Nephron (organoid): ENCODE data around the gene ATRNL1.

Experiments
- H3K27ac Mint-ChIP-seq, 3 experiments: 2 replicates each; pipeline ENCODE4 v1.8.0; 2020; ENCODE audit warnings: mixed read lengths in 3 of 3, mild to moderate bottlenecking in 2 of 3, moderate library complexity in 1 of 3
- H3K27me3 Mint-ChIP-seq: 2 replicates; pipeline ENCODE4 v1.8.0; 2021; ENCODE audit warnings: low read depth, mild to moderate bottlenecking, moderate library complexity, mixed read lengths
- H3K36me3 Mint-ChIP-seq: 2 replicates; pipeline ENCODE4 v1.8.0; 2020; ENCODE audit warnings: low read depth, mixed read lengths
- H3K4me1 Mint-ChIP-seq: 2 replicates; pipeline ENCODE4 v1.8.0; 2020; ENCODE audit warnings: mixed read lengths
- H3K4me3 Mint-ChIP-seq, 3 experiments: 2 replicates each; pipeline ENCODE4 v1.8.0; 2020; ENCODE audit warnings: mild to moderate bottlenecking in 3 of 3, mixed read lengths in 3 of 3, moderate library complexity in 2 of 3
- H3K9me3 Mint-ChIP-seq: 2 replicates; pipeline ENCODE4 v1.8.0; 2020; ENCODE audit warnings: mixed read lengths
- TF ChIP-seq, protein P1 (sequence below), 3 experiments: fragments of 200-600 bp; sonication (generic); IDR thresholded peaks; one replicate each; pipeline ENCODE4 v1.5.0; 2021; ENCODE audit warnings: antibody characterized with exemption in 3 of 3; ENCODE audit not compliant: unreplicated experiment in 3 of 3

ATRNL1 gene

DNA sequence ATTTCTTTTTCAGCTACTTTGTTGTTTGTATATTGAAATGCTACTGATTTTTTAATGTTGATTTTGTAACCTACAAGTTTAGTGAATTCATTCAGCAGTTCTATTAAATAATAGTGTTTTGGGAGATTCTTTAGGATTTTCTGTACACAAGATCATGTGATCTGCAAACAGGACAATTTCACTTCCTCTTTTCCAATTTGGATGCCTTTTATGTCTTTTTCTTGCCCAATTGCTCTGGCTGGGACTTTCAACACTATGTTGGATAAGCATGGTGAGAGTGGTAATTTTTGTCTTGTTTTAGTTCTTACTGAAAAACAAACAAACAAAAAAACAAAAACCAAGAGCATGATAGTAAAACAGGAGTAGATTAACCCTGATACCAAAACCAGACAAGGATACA is 316.2 kb downstream of the ATRNL1 start:
- Mint-ChIP-seq H3K4me3 (no peak overlapping the region), H3K27me3 (no peaks in the 10 kb centered on the region), H3K4me1 (no peaks in the 10 kb centered on the region), H3K27ac (no peak overlapping the region), H3K36me3 (peaks cover 19% of the 10 kb centered on the region), H3K9me3 (peaks cover 26% of the 10 kb centered on the region)
- TF ChIP-seq, protein P1, sequence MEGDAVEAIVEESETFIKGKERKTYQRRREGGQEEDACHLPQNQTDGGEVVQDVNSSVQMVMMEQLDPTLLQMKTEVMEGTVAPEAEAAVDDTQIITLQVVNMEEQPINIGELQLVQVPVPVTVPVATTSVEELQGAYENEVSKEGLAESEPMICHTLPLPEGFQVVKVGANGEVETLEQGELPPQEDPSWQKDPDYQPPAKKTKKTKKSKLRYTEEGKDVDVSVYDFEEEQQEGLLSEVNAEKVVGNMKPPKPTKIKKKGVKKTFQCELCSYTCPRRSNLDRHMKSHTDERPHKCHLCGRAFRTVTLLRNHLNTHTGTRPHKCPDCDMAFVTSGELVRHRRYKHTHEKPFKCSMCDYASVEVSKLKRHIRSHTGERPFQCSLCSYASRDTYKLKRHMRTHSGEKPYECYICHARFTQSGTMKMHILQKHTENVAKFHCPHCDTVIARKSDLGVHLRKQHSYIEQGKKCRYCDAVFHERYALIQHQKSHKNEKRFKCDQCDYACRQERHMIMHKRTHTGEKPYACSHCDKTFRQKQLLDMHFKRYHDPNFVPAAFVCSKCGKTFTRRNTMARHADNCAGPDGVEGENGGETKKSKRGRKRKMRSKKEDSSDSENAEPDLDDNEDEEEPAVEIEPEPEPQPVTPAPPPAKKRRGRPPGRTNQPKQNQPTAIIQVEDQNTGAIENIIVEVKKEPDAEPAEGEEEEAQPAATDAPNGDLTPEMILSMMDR (IDR thresholded peaks at IDR 0.05; ENCODE audit: unreplicated experiment in 3 of 3) = no peak

DNA sequence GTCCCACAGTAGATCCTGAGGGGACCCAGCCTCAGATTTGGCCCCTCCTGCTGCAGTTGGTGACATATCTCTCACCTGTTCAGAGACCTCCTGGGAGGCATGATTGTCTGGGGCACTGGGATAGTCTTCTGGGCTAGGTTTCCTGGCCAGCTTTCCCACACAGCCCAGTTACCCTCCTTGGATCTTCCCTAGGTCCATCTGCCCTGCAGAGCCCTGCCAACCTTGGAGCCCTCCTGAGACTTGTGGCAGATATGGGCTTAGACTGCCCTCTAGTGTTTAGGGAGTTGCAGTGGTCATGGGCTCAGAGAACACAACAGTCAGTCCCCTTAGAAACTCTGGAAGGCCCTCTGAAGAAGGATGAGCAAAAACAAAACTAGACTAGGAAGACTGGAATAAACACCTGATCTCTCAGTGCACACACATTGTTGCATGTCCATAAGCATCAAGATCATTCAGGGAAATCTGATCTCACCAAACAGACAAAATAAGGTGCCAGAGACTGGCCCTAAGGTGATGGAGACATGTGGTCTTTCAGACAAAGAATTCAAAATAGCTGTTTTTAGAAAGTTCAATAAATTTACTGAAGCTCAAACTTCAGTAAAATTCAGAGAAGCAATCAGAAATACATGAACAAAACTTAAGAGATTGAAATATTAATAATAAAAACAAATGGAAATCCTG is 324.6 kb downstream of the ATRNL1 start:
- H3K4me3 Mint-ChIP-seq = no peak overlapping the region
- no peak overlapping the region for H3K27ac Mint-ChIP-seq
- peaks cover 14% of the 10 kb centered on the region for H3K36me3 Mint-ChIP-seq
- H3K27me3 Mint-ChIP-seq = no peaks in the 10 kb centered on the region
- H3K9me3 Mint-ChIP-seq = peaks cover 11% of the 10 kb centered on the region
- H3K4me1 Mint-ChIP-seq = no peaks in the 10 kb centered on the region
- TF ChIP-seq, protein P1 (IDR thresholded peaks at IDR 0.05; ENCODE audit: unreplicated experiment in 3 of 3) = peak in 1 of 3 experiments; percentile 12

DNA sequence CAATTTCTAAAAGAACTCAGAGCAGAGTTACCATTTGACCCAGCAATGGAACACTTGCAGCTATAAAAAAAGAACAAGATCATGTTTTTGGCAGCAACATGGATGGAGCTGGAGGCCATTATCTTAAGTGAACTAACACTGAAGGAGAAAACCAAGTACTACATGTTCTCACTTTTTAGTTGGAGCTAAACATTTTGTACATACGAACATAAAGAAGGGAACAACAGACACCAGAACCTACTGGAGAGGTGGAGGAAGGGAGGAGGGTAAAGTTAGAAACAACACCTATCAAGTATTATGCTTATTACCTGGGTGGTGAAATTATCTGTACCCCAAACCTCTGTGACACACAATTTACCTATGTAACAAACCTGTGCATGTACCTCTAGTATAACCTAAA is 329.5 kb downstream of the ATRNL1 start:
- H3K27ac Mint-ChIP-seq = no peak overlapping the region
- peaks cover 11% of the 10 kb centered on the region for H3K9me3 Mint-ChIP-seq
- H3K4me3 Mint-ChIP-seq = no peak overlapping the region
- H3K36me3 Mint-ChIP-seq = peaks cover 14% of the 10 kb centered on the region
- TF ChIP-seq, protein P1 (IDR thresholded peaks at IDR 0.05; ENCODE audit: unreplicated experiment in 3 of 3) = no peak
- no peaks in the 10 kb centered on the region for H3K27me3 Mint-ChIP-seq
- no peaks in the 10 kb centered on the region for H3K4me1 Mint-ChIP-seq

DNA sequence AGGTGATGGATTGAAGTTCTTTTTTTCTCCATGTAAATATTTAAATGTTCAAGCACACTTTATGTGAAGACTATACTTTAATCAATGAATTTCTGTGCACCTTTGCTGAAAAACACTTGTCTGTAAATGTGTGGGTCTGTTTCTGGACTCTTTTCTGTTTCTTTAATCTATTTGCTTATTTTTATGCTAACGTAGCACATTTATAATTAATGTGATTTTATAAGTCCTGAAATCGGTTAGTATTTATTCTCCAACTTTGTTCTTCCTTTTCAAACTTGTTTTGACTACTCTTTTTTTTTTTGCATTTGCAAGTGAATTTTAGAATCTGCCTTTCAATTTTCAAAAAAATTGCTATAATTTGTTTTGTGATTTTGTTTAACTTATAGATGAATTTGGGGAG is 334.4 kb downstream of the ATRNL1 start:
- TF ChIP-seq, protein P1 (IDR thresholded peaks at IDR 0.05; ENCODE audit: unreplicated experiment in 3 of 3) = no peak
- Mint-ChIP-seq H3K4me3 (no peak overlapping the region), H3K36me3 (peaks cover 4% of the 10 kb centered on the region), H3K27me3 (no peaks in the 10 kb centered on the region), H3K27ac (no peak overlapping the region), H3K4me1 (no peaks in the 10 kb centered on the region), H3K9me3 (no peaks in the 10 kb centered on the region)

DNA sequence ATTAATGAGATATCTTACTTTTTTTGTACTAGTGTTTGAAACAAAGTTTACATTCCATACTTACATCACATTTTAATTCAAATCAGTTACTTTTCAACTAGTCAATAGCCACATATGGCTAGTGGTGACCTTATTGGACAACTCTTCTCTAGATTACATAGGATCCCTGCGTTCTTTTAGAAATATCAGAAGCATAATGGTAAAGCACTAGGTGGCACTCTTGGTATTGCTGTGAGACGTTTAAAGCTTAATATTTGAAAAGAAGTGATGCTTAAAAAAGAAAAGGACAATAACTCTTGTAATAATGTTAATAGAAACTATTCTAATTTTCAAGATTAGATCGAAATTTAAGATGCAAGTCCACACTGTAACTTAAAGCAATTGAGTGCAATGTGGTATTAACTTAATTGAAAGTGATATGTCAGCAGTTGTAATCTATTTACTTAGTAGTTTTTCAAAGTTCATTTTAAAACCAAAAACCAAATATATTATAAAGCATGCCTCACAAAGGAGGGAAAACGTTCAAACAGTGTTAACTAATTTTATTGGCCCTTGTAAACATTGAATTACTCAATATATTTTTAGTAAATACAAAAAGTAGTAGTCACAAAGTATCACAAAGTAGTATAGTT is 339.1 kb downstream of the ATRNL1 start:
- Mint-ChIP-seq H3K4me3 (no peak overlapping the region), H3K36me3 (peaks cover 4% of the 10 kb centered on the region), H3K27me3 (no peaks in the 10 kb centered on the region), H3K4me1 (no peaks in the 10 kb centered on the region), H3K27ac (no peak overlapping the region), H3K9me3 (no peaks in the 10 kb centered on the region)
- TF ChIP-seq, protein P1 (IDR thresholded peaks at IDR 0.05; ENCODE audit: unreplicated experiment in 3 of 3) = peak; percentile 54 to 60 (median 54)

DNA sequence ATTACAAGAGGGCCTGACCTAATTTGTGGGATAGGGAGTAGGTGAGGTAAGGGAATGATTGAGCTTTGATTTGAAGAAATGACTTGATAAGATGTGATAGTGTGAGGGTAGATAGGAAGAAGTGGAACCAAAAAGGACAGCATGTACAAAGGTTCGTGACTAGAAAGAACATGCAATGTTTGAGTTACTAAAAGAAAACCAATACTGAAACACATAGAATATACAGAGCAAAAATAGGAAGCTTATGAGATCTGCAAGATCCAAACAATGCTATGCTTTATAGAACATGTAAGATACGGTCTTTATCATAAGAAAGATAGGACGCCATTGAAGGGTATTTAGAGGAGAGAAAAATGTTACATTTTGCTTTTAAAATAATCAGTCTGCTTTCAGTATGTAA is 343.8 kb downstream of the ATRNL1 start:
- H3K9me3 Mint-ChIP-seq = no peaks in the 10 kb centered on the region

More for the DNA sequence above, 343.8 kb downstream of the ATRNL1 start:
- Mint-ChIP-seq H3K4me3 (no peak overlapping the region), H3K36me3 (no peaks in the 10 kb centered on the region), H3K4me1 (no peaks in the 10 kb centered on the region), H3K27me3 (no peaks in the 10 kb centered on the region), H3K27ac (no peak overlapping the region)
- TF ChIP-seq, protein P1 (IDR thresholded peaks at IDR 0.05; ENCODE audit: unreplicated experiment in 3 of 3) = no peak
